ENCODE results near the gene LLCFC1.

LLCFC1 gene

GRCh38 chr7:142939226-142939910 lies at the start of gene LLCFC1:
Gene LLCFC1 (plus strand): TSS chr7:142939484. CDS start chr7:142939622, 138 bp downstream.
- Histone ChIP-seq H3K4me1 (ENCODE audit: control insufficient read depth in 5 of 5, insufficient read depth in 5 of 5, low read length in 5 of 5) (peaks cover 0 to 17% (median 0%) of the 10 kb centered on the region in 5 donors), H3K36me3 (ENCODE audit: control insufficient read depth in 5 of 5, insufficient read depth in 5 of 5, low read length in 5 of 5) (no peaks in the 10 kb centered on the region), H3K4me3 (ENCODE audit: low read depth in 1 of 5, low read length in 5 of 5) (no peak within 1 kb of the TSS)

GRCh38 chr7:142889816-142890215 lies 49.5 kb upstream of the LLCFC1 start:
- Histone ChIP-seq H3K4me3 (ENCODE audit: low read depth in 1 of 5, low read length in 5 of 5) (no peak overlapping the region), H3K9ac (ENCODE audit: low read length in 5 of 5) (no peak overlapping the region), H3K4me1 (ENCODE audit: control insufficient read depth in 5 of 5, insufficient read depth in 5 of 5, low read length in 5 of 5) (peaks cover 0 to 2% (median 0%) of the 10 kb centered on the region in 5 donors), H3K36me3 (ENCODE audit: control insufficient read depth in 5 of 5, insufficient read depth in 5 of 5, low read length in 5 of 5) (no peaks in the 10 kb centered on the region), H3K9me3 (ENCODE audit: control insufficient read depth in 5 of 5, low read length in 5 of 5) (no peaks in the 10 kb centered on the region), H3K27me3 (ENCODE audit: control insufficient read depth in 5 of 5, insufficient read depth in 4 of 5, low read length in 5 of 5) (peaks cover 3 to 11% (median 8%) of the 10 kb centered on the region in 5 donors), H3K27ac (ENCODE audit: low read depth, low read length) (no peak overlapping the region)

More at GRCh38 chr7:142939226-142939910, at the start of gene LLCFC1:
- peaks cover 0 to 9% (median 2%) of the 10 kb centered on the region in 5 donors for H3K27me3 ChIP-seq (ENCODE audit: control insufficient read depth in 5 of 5, insufficient read depth in 4 of 5, low read length in 5 of 5)
- no peak within 1 kb of the TSS for H3K9ac ChIP-seq (ENCODE audit: low read length in 5 of 5)
- no peak within 1 kb of the TSS for H3K27ac ChIP-seq (ENCODE audit: low read depth, low read length)
- no peaks in the 10 kb centered on the region for H3K9me3 ChIP-seq (ENCODE audit: control insufficient read depth in 5 of 5, low read length in 5 of 5)

GRCh38 chr7:142890874-142891485 lies 48.3 kb upstream of the LLCFC1 start:
- H3K36me3 ChIP-seq (ENCODE audit: control insufficient read depth in 5 of 5, insufficient read depth in 5 of 5, low read length in 5 of 5): no peaks in the 10 kb centered on the region
- no peak overlapping the region for H3K27ac ChIP-seq (ENCODE audit: low read depth, low read length)
- no peak overlapping the region for H3K4me3 ChIP-seq (ENCODE audit: low read depth in 1 of 5, low read length in 5 of 5)
- no peaks in the 10 kb centered on the region for H3K9me3 ChIP-seq (ENCODE audit: control insufficient read depth in 5 of 5, low read length in 5 of 5)
- H3K4me1 ChIP-seq (ENCODE audit: control insufficient read depth in 5 of 5, insufficient read depth in 5 of 5, low read length in 5 of 5): no peaks in the 10 kb centered on the region
- no peak overlapping the region for H3K9ac ChIP-seq (ENCODE audit: low read length in 5 of 5)
- H3K27me3 ChIP-seq (ENCODE audit: control insufficient read depth in 5 of 5, insufficient read depth in 4 of 5, low read length in 5 of 5): peaks cover 3 to 12% (median 8%) of the 10 kb centered on the region in 5 donors

- H3K4me1 ChIP-seq (ENCODE audit: control insufficient read depth in 5 of 5, insufficient read depth in 5 of 5, low read length in 5 of 5): no peaks in the 10 kb centered on the region
- H3K27ac ChIP-seq (ENCODE audit: low read depth, low read length): no peak overlapping the region
- H3K9ac ChIP-seq (ENCODE audit: low read length in 5 of 5): no peak overlapping the region
- peaks cover 4 to 12% (median 8%) of the 10 kb centered on the region in 5 donors for H3K27me3 ChIP-seq (ENCODE audit: control insufficient read depth in 5 of 5, insufficient read depth in 4 of 5, low read length in 5 of 5)
- no peak overlapping the region for H3K4me3 ChIP-seq (ENCODE audit: low read depth in 1 of 5, low read length in 5 of 5)
- no peaks in the 10 kb centered on the region for H3K9me3 ChIP-seq (ENCODE audit: control insufficient read depth in 5 of 5, low read length in 5 of 5)
- H3K36me3 ChIP-seq (ENCODE audit: control insufficient read depth in 5 of 5, insufficient read depth in 5 of 5, low read length in 5 of 5): no peaks in the 10 kb centered on the region
These were observed 47.7 kb upstream of the LLCFC1 start for GRCh38 chr7:142891490-142892082.

- Histone ChIP-seq H3K9ac (ENCODE audit: low read length in 5 of 5) (no peak overlapping the region), H3K36me3 (ENCODE audit: control insufficient read depth in 5 of 5, insufficient read depth in 5 of 5, low read length in 5 of 5) (no peaks in the 10 kb centered on the region), H3K27ac (ENCODE audit: low read depth, low read length) (no peak overlapping the region)
These were observed 46.3 kb upstream of the LLCFC1 start for GRCh38 chr7:142892951-142893350.

GRCh38 chr7:142894112-142894984 lies 44.9 kb upstream of the LLCFC1 start:
- no peak overlapping the region for H3K9ac ChIP-seq (ENCODE audit: low read length in 5 of 5)
- H3K27ac ChIP-seq (ENCODE audit: low read depth, low read length): no peak overlapping the region
- H3K36me3 ChIP-seq (ENCODE audit: control insufficient read depth in 5 of 5, insufficient read depth in 5 of 5, low read length in 5 of 5): no peaks in the 10 kb centered on the region
- no peaks in the 10 kb centered on the region for H3K4me1 ChIP-seq (ENCODE audit: control insufficient read depth in 5 of 5, insufficient read depth in 5 of 5, low read length in 5 of 5)
- H3K27me3 ChIP-seq (ENCODE audit: control insufficient read depth in 5 of 5, insufficient read depth in 4 of 5, low read length in 5 of 5): peaks cover 6 to 13% (median 12%) of the 10 kb centered on the region in 5 donors
- no peak overlapping the region for H3K4me3 ChIP-seq (ENCODE audit: low read depth in 1 of 5, low read length in 5 of 5)
- H3K9me3 ChIP-seq (ENCODE audit: control insufficient read depth in 5 of 5, low read length in 5 of 5): no peaks in the 10 kb centered on the region

More at GRCh38 chr7:142892951-142893350, 46.3 kb upstream of the LLCFC1 start:
- H3K4me3 ChIP-seq (ENCODE audit: low read depth in 1 of 5, low read length in 5 of 5): no peak overlapping the region
- H3K9me3 ChIP-seq (ENCODE audit: control insufficient read depth in 5 of 5, low read length in 5 of 5): no peaks in the 10 kb centered on the region
- H3K27me3 ChIP-seq (ENCODE audit: control insufficient read depth in 5 of 5, insufficient read depth in 4 of 5, low read length in 5 of 5): peaks cover 6 to 13% (median 8%) of the 10 kb centered on the region in 5 donors
- H3K4me1 ChIP-seq (ENCODE audit: control insufficient read depth in 5 of 5, insufficient read depth in 5 of 5, low read length in 5 of 5): no peaks in the 10 kb centered on the region

- no peaks in the 10 kb centered on the region for H3K4me1 ChIP-seq (ENCODE audit: control insufficient read depth in 5 of 5, insufficient read depth in 5 of 5, low read length in 5 of 5)
- no peak overlapping the region for H3K9ac ChIP-seq (ENCODE audit: low read length in 5 of 5)
- H3K27ac ChIP-seq (ENCODE audit: low read depth, low read length): no peak overlapping the region
- no peaks in the 10 kb centered on the region for H3K36me3 ChIP-seq (ENCODE audit: control insufficient read depth in 5 of 5, insufficient read depth in 5 of 5, low read length in 5 of 5)
- H3K27me3 ChIP-seq (ENCODE audit: control insufficient read depth in 5 of 5, insufficient read depth in 4 of 5, low read length in 5 of 5): peaks cover 6 to 13% (median 9%) of the 10 kb centered on the region in 5 donors
- H3K9me3 ChIP-seq (ENCODE audit: control insufficient read depth in 5 of 5, low read length in 5 of 5): no peaks in the 10 kb centered on the region
- no peak overlapping the region for H3K4me3 ChIP-seq (ENCODE audit: low read depth in 1 of 5, low read length in 5 of 5)
These were observed 44.2 kb upstream of the LLCFC1 start for GRCh38 chr7:142894985-142895593.

- Histone ChIP-seq H3K27me3 (ENCODE audit: control insufficient read depth in 5 of 5, insufficient read depth in 4 of 5, low read length in 5 of 5) (peaks cover 3 to 8% (median 6%) of the 10 kb centered on the region in 5 donors), H3K4me1 (ENCODE audit: control insufficient read depth in 5 of 5, insufficient read depth in 5 of 5, low read length in 5 of 5) (no peaks in the 10 kb centered on the region), H3K4me3 (ENCODE audit: low read depth in 1 of 5, low read length in 5 of 5) (no peak overlapping the region), H3K9ac (ENCODE audit: low read length in 5 of 5) (no peak overlapping the region), H3K9me3 (ENCODE audit: control insufficient read depth in 5 of 5, low read length in 5 of 5) (no peaks in the 10 kb centered on the region), H3K27ac (ENCODE audit: low read depth, low read length) (no peak overlapping the region), H3K36me3 (ENCODE audit: control insufficient read depth in 5 of 5, insufficient read depth in 5 of 5, low read length in 5 of 5) (no peaks in the 10 kb centered on the region)
These were observed 43.1 kb upstream of the LLCFC1 start for GRCh38 chr7:142896151-142896550.

- no peak overlapping the region for H3K4me3 ChIP-seq (ENCODE audit: low read depth in 1 of 5, low read length in 5 of 5)
- no peaks in the 10 kb centered on the region for H3K9me3 ChIP-seq (ENCODE audit: control insufficient read depth in 5 of 5, low read length in 5 of 5)
- no peak overlapping the region for H3K9ac ChIP-seq (ENCODE audit: low read length in 5 of 5)
- H3K27me3 ChIP-seq (ENCODE audit: control insufficient read depth in 5 of 5, insufficient read depth in 4 of 5, low read length in 5 of 5): peaks cover 2 to 8% (median 3%) of the 10 kb centered on the region in 5 donors
- no peaks in the 10 kb centered on the region for H3K36me3 ChIP-seq (ENCODE audit: control insufficient read depth in 5 of 5, insufficient read depth in 5 of 5, low read length in 5 of 5)
- no peaks in the 10 kb centered on the region for H3K4me1 ChIP-seq (ENCODE audit: control insufficient read depth in 5 of 5, insufficient read depth in 5 of 5, low read length in 5 of 5)
- H3K27ac ChIP-seq (ENCODE audit: low read depth, low read length): no peak overlapping the region
These were observed 42.4 kb upstream of the LLCFC1 start for GRCh38 chr7:142896741-142897379.

Data from subcutaneous abdominal adipose tissue (tissue), 5 donors.